ENCODE results near the gene MCCC2. TPM values are rescaled to one million over a fixed set of nuclear protein-coding genes. Genes with fewer than 3 reads are reported as not detected.

Gene MCCC2
- total RNA-seq, 1 experiment from 2014 or later = 98.7 TPM

DNA sequence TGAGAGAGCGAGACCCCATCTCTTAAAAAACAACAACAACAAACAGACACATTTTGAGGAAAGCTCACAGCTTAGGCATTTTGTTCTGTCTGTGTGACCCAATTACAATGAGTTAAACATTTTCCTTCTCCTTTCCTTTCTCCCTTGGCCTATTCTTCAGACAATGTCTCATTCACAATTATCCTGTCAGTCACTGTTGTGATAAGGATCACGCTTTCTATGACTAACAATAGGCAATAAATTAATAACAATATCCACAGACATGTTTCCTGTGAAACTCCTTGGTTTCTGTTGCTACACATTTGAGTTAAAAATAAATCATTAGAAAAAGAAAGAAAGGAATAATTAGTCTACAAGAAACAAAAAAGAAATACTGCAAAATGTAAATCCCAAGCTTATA lies 112.1 kb downstream of the MCCC2 start:
- Mint-ChIP-seq H3K9me3 (ENCODE audit: low read depth, unreplicated experiment) (no peaks in the 10 kb centered on the region), H3K4me3 (ENCODE audit: low read depth, unreplicated experiment) (no peak overlapping the region), H3K36me3 (ENCODE audit: insufficient read depth, unreplicated experiment) (peaks cover 5% of the 10 kb centered on the region), H3K4me1 (ENCODE audit: low read depth, unreplicated experiment) (peaks cover 39% of the 10 kb centered on the region), H3K27me3 (ENCODE audit: unreplicated experiment) (no peaks in the 10 kb centered on the region), H3K27ac (ENCODE audit: unreplicated experiment) (peak overlapping the region; percentile 78)
- no TSS peak for BruUV-seq (replicated peaks)
- CTCF ChIA-PET = interaction anchor here (0.9 to 1.2 kb wide), 2 partner anchors 8 to 39 kb away, joined by 3 read pairs; no protein-coding TSS in a partner anchor
- intact Hi-C loops (cut with micrococcal nuclease; ENCODE audit: unreplicated experiment) = loop anchor here (5.0 kb wide), 1 partner anchor 53 kb away; no protein-coding TSS in a partner anchor
- no peak for DNase-seq
- no peak for TF ChIP-seq CTCF (IDR thresholded peaks at IDR 0.05; ENCODE audit: unreplicated experiment)

- no peak for DNase-seq
- H3K9me3 Mint-ChIP-seq (ENCODE audit: low read depth, unreplicated experiment) = no peaks in the 10 kb centered on the region
- no peak overlapping the region for H3K4me3 Mint-ChIP-seq (ENCODE audit: low read depth, unreplicated experiment)
- no TSS peak for BruUV-seq (replicated peaks)
- no peak for TF ChIP-seq CTCF (IDR thresholded peaks at IDR 0.05; ENCODE audit: unreplicated experiment)
- H3K27ac Mint-ChIP-seq (ENCODE audit: unreplicated experiment) = no peak overlapping the region
- no peaks in the 10 kb centered on the region for H3K27me3 Mint-ChIP-seq (ENCODE audit: unreplicated experiment)
- peaks cover 5% of the 10 kb centered on the region for H3K36me3 Mint-ChIP-seq (ENCODE audit: insufficient read depth, unreplicated experiment)
- intact Hi-C loops (cut with micrococcal nuclease; ENCODE audit: unreplicated experiment) = loop anchor here (5.0 kb wide), 1 partner anchor 53 kb away; no protein-coding TSS in a partner anchor
- peaks cover 34% of the 10 kb centered on the region for H3K4me1 Mint-ChIP-seq (ENCODE audit: low read depth, unreplicated experiment)
- CTCF ChIA-PET = interaction anchor here (1.2 kb wide), 1 partner anchor 38 kb away, joined by 3 read pairs; no protein-coding TSS in a partner anchor
Observed at GRCh38 chr5:71699751-71700150, 112.6 kb downstream of the MCCC2 start.

GRCh38 chr5:71700803-71701202 lies 113.7 kb downstream of the MCCC2 start:
- peaks cover 5% of the 10 kb centered on the region for H3K36me3 Mint-ChIP-seq (ENCODE audit: insufficient read depth, unreplicated experiment)
- DNase-seq = no peak
- H3K4me3 Mint-ChIP-seq (ENCODE audit: low read depth, unreplicated experiment) = no peak overlapping the region
- BruUV-seq (replicated peaks) = no TSS peak
- H3K27me3 Mint-ChIP-seq (ENCODE audit: unreplicated experiment) = no peaks in the 10 kb centered on the region
- no peak for TF ChIP-seq CTCF (IDR thresholded peaks at IDR 0.05; ENCODE audit: unreplicated experiment)
- CTCF ChIA-PET = no interaction called here
- intact Hi-C loops (cut with micrococcal nuclease; ENCODE audit: unreplicated experiment) = no loop called here
- H3K4me1 Mint-ChIP-seq (ENCODE audit: low read depth, unreplicated experiment) = peaks cover 34% of the 10 kb centered on the region
- H3K9me3 Mint-ChIP-seq (ENCODE audit: low read depth, unreplicated experiment) = no peaks in the 10 kb centered on the region
- no peak overlapping the region for H3K27ac Mint-ChIP-seq (ENCODE audit: unreplicated experiment)

DNA sequence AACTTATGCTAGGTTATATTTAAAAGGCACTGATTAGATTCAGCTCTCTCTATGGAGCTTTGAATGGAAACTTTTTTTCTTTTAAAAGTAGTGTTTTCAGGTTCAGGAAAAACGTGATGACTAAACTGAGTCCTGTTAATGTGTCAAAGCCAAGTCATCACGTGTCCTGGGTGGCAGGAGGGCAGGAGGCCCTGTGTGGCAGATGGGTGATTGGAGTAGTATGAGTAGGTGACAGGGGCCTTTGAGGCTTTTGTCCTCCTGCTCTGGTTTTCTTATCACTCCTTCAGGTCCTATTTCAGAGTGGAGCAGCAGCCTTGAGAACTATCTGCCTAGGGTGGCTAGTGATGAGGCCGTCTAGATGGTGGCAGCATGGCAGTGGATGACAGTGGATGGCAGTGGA lies 114.3 kb downstream of the MCCC2 start:
- peaks cover 5% of the 10 kb centered on the region for H3K36me3 Mint-ChIP-seq (ENCODE audit: insufficient read depth, unreplicated experiment)
- H3K9me3 Mint-ChIP-seq (ENCODE audit: low read depth, unreplicated experiment) = no peaks in the 10 kb centered on the region
- intact Hi-C loops (cut with micrococcal nuclease; ENCODE audit: unreplicated experiment) = no loop called here
- CTCF ChIA-PET = no interaction called here
- no peak overlapping the region for H3K4me3 Mint-ChIP-seq (ENCODE audit: low read depth, unreplicated experiment)
- peaks cover 34% of the 10 kb centered on the region for H3K4me1 Mint-ChIP-seq (ENCODE audit: low read depth, unreplicated experiment)
- no TSS peak for BruUV-seq (replicated peaks)
- DNase-seq = peak; percentile 5
- H3K27me3 Mint-ChIP-seq (ENCODE audit: unreplicated experiment) = no peaks in the 10 kb centered on the region
- TF ChIP-seq CTCF (IDR thresholded peaks at IDR 0.05; ENCODE audit: unreplicated experiment) = no peak
- peak overlapping the region; percentile 47 for H3K27ac Mint-ChIP-seq (ENCODE audit: unreplicated experiment)
